Melanocyte of skin (primary cell): ENCODE data around the gene RBP3. TPM values are rescaled to one million over a fixed set of nuclear protein-coding genes. Genes with fewer than 3 reads are reported as not detected.

ENCODE experiments used
- total RNA-seq, 2 donors: library from RNA; depleted of rRNA; stranded (reverse); fragments of >200 nt; gene quantifications; 2 replicates each; pipeline ENCODE4 v1.2.3, GENCODE V29; 2012

RBP3 gene
- not detected for total RNA-seq

DNA sequence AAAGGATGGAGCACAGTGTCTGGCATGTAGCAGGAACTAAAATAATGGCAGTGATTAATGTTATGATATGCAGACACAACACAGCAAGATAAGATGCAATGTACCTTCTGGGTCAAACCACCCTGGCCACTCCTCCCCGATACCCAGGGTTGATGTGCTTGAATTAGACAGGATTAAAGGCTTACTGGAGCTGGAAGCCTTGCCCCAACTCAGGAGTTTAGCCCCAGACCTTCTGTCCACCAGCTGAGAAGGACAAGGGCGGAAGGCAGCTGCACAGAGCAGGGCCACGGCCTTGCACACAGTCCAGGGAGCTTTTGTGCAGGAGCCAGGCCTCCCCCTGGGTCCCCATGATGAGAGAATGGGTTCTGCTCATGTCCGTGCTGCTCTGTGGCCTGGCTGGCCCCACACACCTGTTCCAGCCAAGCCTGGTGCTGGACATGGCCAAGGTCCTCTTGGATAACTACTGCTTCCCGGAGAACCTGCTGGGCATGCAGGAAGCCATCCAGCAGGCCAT, at the start of gene RBP3:
RBP3 (plus strand) TSS at position 226 of the 514 bp plus-strand sequence; CDS start at position 348, 122 bp downstream.

DNA sequence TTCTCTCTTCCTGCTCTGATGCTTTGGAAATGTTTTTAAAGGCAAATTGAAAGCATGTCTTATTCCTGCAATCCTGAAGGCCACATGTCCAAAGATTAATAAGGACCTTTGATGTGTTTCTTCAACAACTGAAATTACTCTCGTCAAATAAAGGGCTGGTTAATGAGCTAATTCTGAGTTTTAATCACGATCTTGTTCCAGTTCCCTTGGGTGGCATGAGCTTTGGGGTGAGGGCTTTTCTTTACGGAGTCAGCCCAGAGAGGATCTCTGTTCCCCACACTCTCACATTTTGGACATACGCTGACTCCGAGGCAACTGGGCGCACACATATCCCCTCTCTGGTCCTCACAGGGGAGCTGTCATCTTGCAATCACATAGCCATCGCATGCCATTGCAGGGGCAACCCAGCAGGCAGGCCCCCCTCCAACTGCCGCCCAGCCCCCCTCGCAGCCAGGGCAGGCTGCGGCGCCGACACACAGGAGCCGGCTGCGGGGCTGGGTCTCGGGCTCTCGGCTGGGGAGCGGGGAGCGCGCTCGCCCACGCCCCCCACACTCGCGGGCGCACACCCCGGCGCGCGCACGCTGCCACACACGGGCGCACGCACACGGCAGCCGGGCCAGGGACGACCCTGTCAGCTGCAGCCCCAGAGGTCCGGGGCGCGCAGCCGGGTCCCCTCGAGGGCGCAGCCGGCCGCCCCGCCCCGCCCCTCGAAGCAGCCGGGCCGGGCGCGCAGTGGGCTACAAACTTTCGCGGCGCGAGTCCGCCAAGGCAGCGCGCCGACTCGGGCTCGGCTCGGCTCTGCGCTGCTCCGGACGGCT, 48.3 kb upstream of the RBP3 start, which contains the start of gene GDF10:
GDF10 (plus strand) TSS at position 587 of the 818 bp plus-strand sequence. CDS start 455 bp downstream, outside the sequence.

DNA sequence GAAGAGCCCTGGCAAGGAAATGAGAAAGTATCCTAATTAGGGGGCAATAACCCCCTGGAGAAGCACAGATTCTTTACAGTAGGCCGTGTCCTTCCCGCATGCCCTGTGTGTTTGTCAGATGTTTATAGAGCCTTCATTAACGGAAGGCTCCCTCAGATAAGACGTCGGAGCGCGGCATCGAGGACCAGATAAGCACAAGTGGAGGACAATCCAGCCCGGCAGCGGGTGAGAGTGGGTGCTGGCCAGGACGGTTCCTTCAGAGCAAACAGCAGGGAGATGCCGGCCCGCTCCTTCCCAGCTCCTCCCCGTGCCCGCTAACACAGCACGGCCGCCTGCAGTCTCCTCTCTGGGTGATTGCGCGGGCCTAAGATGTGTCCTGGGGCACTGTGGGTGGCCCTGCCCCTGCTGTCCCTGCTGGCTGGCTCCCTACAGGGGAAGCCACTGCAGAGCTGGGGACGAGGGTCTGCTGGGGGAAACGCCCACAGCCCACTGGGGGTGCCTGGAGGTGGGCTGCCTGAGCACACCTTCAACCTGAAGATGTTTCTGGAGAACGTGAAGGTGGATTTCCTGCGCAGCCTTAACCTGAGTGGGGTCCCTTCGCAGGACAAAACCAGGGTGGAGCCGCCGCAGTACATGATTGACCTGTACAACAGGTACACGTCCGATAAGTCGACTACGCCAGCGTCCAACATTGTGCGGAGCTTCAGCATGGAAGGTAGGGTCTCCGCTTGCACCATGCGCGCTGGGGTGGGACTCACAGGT, 25.7 kb upstream of the RBP3 start, which contains the start of gene GDF2:
GDF2 (plus strand) TSS at position 155 of the 762 bp plus-strand sequence; CDS start at position 370, 215 bp downstream.

DNA sequence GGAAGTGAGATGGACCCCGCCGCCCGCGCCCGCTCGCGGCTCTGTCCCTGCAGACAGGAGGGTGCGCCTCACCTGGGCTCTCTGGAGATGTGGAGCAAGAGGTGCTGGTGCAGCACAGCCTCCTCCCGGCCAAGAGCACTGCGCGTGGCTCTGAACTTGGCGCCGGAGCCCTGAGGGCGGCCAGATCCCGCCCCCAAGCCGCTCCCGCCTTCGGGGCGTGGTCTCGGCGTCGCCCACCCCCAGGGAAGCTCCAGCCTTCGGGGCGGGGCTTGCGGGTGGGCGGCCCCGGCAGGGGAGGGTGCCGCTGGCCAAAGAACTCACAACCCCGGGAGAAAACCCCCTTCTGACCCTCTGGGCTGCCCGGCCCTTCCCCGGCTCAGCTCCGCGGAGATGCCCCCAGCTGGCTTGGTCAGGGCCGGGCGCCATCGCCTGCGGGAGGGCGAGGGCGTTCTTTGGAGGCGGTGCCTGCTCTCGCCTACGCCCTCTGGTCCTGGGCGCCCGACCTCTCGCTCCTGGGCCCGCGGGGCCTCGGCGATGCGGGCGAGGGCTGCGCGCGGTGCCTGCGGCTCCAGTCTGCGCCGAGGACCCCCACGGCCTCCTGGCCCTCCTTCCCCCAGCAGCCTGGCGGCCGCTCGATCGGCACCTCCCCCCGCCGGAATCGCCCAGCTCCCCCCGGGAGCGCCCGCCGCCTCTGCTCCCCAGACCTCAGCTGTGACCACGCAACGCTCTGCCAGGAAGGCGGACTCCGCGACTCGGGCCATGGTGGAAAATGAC, 36.2 kb downstream of the RBP3 start, which contains the start of gene ZNF488:
ZNF488 (minus strand) TSS at position 146 of the 774 bp plus-strand sequence. CDS start 15,464 bp downstream, outside the sequence.

Other genes starting within 250 kb of the RBP3 start
- not detected for gene GDF10, start 48.2 kb upstream of the RBP3 start, total RNA-seq
- not detected for gene GDF2, start 25.9 kb upstream of the RBP3 start, total RNA-seq
- gene ZNF488, start 35.9 kb downstream of the RBP3 start, total RNA-seq = under 1 TPM in 1 of 2 donors, not detected in 1; under 0.01 TPM
- gene ANXA8, start 135.8 kb downstream of the RBP3 start, total RNA-seq = not detected
- not detected for gene FAM25G, start 143.3 kb downstream of the RBP3 start, total RNA-seq
- 1 to 10 TPM; 1.3 to 2.8 TPM for gene AGAP9, start 175.3 kb downstream of the RBP3 start, total RNA-seq